Erythroblast (primary cell): ENCODE results near the gene NR1H2.
"Not testable (repeated sequence)": the region's sequence is repeated elsewhere in the genome, so short reads cannot be mapped to it uniquely, and the experiment has no call there.

Experiments used
- DNase-seq, 2 experiments: peaks; one replicate each; lab custom pipeline; 2025; lab: John Stamatoyannopoulos, UW
- GATA1 ChIP-seq: IDR thresholded peaks from 2 replicates; pipeline ENCODE4 v1.6.1; 2011; ENCODE audit warnings: low read depth, mild to moderate bottlenecking, control low read depth, low read length, moderate library complexity
- POLR2A ChIP-seq: IDR thresholded peaks from 2 replicates; pipeline ENCODE4 v1.6.1; 2011; ENCODE audit warnings: mild to moderate bottlenecking, low read length

Gene NR1H2

GRCh38 chr19:50376166-50377050 lies at the start of gene NR1H2:
Gene NR1H2, plus strand, starts transcription at chr19:50376457. Its CDS starts 1,149 bp downstream, at chr19:50377606.
- peak; percentile 99 for DNase-seq
- no peak for TF ChIP-seq GATA1
- TF ChIP-seq POLR2A: peak; percentile 92

DNA sequence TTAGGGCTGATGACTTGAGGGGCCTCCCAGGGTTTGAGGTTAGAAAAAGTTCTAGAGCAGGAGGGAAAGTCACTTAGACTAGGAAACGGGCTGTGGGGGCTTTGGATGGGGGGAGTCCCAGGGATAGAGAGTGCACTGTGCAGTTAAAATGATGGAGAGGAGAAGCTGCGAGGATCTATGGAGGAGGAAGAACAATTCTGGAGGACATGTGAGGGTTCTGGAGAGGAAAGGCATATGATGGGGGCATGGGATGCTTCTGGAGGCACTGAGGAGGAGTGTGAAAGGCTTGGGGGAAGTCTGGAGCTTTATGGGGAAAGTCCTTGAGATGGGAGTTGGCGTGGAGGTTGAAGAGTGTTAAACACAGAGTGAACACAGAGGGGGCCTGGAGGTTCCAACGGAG lies 49.2 kb upstream of the NR1H2 start:
- TF ChIP-seq GATA1: no peak
- TF ChIP-seq POLR2A: no peak
- no peak for DNase-seq

DNA sequence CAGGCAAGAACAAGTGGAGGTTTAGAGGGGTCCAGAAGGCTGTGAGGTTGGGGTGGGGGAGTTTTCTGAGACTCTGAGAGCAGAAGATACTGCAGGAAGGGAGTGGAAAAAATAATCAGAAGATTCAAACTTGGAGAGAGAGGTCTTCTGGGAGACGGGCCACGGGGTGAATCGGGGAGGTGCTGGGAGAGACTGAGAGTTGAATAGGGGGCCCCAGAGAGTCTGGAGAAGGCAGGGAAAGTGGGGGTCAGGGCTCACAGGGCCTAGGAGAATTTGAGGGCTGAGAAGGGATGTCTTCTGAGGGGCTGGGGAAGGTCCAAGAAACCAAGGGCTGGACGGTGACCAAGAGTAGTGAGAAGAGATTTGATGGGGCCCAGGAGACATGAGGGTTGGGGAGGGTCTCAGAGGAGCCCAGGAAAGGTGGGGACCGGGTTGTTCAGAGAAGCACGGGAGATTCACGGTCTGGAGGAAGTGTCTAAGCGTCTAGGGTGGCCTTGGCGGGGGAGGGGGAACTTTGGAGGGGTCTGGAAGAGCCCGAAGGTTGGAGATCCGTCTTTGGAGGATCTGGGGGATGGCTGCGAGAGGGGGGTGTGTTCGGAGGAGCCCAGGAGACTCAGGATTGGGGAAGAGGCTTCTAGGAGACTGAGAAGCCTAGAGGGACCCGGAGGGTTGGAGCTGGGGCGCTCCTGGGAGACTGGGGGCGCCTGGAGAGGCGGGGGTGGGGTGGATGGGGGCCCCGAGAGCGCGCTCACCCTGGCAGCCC lies 48.6 kb upstream of the NR1H2 start:
- TF ChIP-seq GATA1 (no peak), POLR2A (no peak)
- no peak for DNase-seq

- no peak for TF ChIP-seq POLR2A
- TF ChIP-seq GATA1: no peak
- DNase-seq: peak; percentile 60 to 70
Observed at GRCh38 chr19:50328224-50328872, 47.9 kb upstream of the NR1H2 start.

- no peak for DNase-seq
- no peak for TF ChIP-seq GATA1
- TF ChIP-seq POLR2A: no peak
Observed at GRCh38 chr19:50328873-50329145, 47.4 kb upstream of the NR1H2 start.

GRCh38 chr19:50329146-50329925 lies 46.9 kb upstream of the NR1H2 start, which contains the start of gene KCNC3:
Gene KCNC3, minus strand, starts transcription at chr19:50329377. Its CDS starts 295 bp downstream, at chr19:50329082.
- TF ChIP-seq POLR2A: peak; percentile 34
- no peak for TF ChIP-seq GATA1

DNA sequence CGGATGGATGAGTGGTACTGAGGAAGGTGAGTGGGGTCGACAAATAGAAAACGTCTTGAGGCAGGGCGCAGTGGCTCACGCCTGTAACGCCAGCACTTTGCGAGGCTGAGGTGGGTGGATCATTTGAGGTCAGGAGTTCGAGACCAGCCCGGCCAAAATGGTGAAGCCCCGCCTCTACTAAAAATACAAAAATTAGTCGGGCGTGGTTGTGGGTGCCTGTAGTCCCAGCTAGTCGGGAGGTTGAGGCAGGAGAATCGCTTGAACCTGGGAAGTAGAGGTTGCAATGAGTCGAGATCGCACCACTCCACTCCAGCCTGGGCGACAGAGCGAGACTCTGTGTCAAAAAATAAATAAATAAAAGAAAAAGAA lies 46.3 kb upstream of the NR1H2 start:
- not testable (repeated sequence) for DNase-seq

More at GRCh38 chr19:50329146-50329925, 46.9 kb upstream of the NR1H2 start, which contains the start of gene KCNC3:
- peak; percentile 93 to 96 for DNase-seq

DNA sequence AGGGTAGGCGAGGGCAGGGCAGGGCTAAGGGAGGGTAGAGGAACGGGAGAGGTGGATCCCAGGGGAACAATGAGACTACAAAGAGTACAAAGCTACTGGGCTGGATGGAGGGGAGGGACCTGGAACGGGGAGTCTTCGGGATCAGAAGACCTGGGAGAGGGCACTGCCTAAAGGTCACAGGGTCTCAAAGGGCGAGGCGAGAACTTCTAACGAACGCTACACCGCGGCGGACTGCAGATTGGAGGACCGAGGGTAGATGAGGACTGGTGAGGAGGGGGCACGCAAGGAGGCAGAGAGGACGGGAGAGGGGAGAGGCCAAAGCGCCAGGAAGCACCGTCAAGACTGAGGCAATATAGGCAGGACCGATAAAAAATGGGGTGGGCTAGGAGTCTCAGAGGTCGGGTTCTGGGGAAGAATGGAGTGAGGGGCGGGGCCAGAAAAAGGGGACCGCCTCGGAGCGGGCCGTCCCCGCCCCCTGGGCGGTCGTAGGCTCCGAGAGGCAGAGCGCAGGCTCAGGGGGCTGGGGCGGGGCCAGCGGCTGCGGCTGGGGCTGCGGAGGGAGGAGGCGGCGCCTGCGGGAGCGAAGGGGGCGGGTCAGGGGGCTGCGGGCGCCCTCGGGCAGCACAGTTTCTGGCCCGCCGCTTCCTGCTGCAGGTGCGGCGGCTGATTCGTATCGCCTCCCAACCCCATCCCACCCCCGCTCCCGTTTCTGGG lies 45.7 kb upstream of the NR1H2 start:
- TF ChIP-seq POLR2A (no peak), GATA1 (no peak)
- peak; percentile 58 to 76 for DNase-seq

DNA sequence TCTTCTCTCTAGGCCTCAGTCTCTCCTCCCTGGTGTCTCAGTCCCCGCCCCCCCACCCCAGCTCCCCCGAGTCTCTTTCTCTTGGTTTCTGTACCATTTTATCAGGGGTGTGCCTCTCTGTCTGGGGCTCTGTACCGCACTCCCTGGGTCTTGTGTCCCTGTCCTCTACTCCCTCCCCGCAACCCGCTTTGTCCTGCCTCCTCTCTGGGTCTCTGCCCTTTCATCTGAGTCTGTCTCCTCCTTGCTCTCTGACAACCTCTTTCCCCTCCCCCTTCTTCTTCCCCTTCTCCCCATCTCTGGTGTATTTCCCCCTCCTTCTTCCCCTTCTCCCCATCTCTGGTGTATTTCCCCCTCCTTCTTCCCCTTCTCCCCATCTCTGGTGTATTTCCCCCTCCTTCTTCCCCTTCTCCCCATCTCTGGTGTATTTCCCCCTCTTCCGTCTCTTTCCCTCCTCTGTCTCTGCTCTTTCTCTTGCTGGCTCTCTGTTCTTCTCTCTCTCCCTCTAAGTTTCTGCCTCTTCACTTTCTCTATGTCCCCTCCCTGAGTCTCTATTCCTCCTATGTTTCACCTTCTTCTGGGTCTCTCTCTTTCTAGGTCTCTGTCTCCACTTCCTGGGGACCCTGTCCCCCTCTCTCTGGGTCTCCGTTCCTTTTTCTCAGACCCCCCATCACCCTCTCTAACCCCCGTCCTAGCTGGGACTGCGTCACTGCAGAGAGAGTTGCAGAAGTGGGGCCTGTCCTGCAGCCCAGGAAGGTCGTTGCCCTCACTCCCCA lies 44.9 kb upstream of the NR1H2 start:
- no peak for DNase-seq
- TF ChIP-seq POLR2A: no peak
- TF ChIP-seq GATA1: no peak

- TF ChIP-seq POLR2A (no peak), GATA1 (no peak)
- no peak for DNase-seq
Observed at GRCh38 chr19:50331994-50332243, 44.3 kb upstream of the NR1H2 start.

- no peak for DNase-seq
- TF ChIP-seq GATA1 (no peak), POLR2A (no peak)
Observed at GRCh38 chr19:50332244-50333038, 43.8 kb upstream of the NR1H2 start.
